ENCODE data around the gene RCAN1.

The RCAN1 gene

GRCh38 chr21:34552360-34553098 lies 62.4 kb downstream of the RCAN1 start (continued):
- TF ChIP-seq CTCF (tag by site-specific recombination; IDR thresholded peaks at IDR 0.05) (no peak), ZFHX2 (tag by site-specific recombination; conservative IDR thresholded peaks at IDR 0.05) (no peak)

- ChIA-PET CTCF (interaction anchor here (1.0 to 3.2 kb wide), 3 partner anchors 11 to 53 kb away, joined by 3 to 16 read pairs (median 5); no protein-coding TSS in a partner anchor), POLR2A (no interaction called here)
- Histone ChIP-seq H3K36me3 (ENCODE audit: control insufficient read depth in 2 of 2, insufficient read depth in 1 of 2, low read length in 2 of 2) (no peaks in the 10 kb centered on the region), H3K27ac (ENCODE audit: extremely low read depth, low read depth, low read length) (no peak overlapping the region), H3K4me1 (ENCODE audit: control insufficient read depth, insufficient read depth, low read length) (no peaks in the 10 kb centered on the region), H3K9me3 (ENCODE audit: control insufficient read depth, insufficient read depth, low read depth, low read length) (no peaks in the 10 kb centered on the region), H3K4me3 (ENCODE audit: low read depth, low read length) (no peak overlapping the region)
- no peak for TF ChIP-seq ZBTB44 (tag by site-specific recombination; IDR thresholded peaks at IDR 0.05)
- TF ChIP-seq ZNF548 (tag by site-specific recombination; IDR thresholded peaks at IDR 0.05): peak; percentile 91
Measured at GRCh38 chr21:34550182-34550799, 64.6 kb downstream of the RCAN1 start.

GRCh38 chr21:34548781-34549376 lies 66.0 kb downstream of the RCAN1 start:
- Histone ChIP-seq H3K27ac (ENCODE audit: extremely low read depth, low read depth, low read length) (no peak overlapping the region), H3K36me3 (ENCODE audit: control insufficient read depth in 2 of 2, insufficient read depth in 1 of 2, low read length in 2 of 2) (no peaks in the 10 kb centered on the region), H3K4me1 (ENCODE audit: control insufficient read depth, insufficient read depth, low read length) (no peaks in the 10 kb centered on the region), H3K9me3 (ENCODE audit: control insufficient read depth, insufficient read depth, low read depth, low read length) (no peaks in the 10 kb centered on the region), H3K4me3 (ENCODE audit: low read depth, low read length) (no peak overlapping the region)
- TF ChIP-seq ZNF660 (tag by site-specific recombination; IDR thresholded peaks at IDR 0.05): no peak
- no peak for TF ChIP-seq ZNF140 (tag by site-specific recombination; IDR thresholded peaks at IDR 0.05)
- no peak for TF ChIP-seq ZNF292 (tag by site-specific recombination; IDR thresholded peaks at IDR 0.05; ENCODE audit: borderline replicate concordance, low read depth)
- TF ChIP-seq ZNF366 (tag by site-specific recombination; conservative IDR thresholded peaks at IDR 0.05): no peak
- no peak for TF ChIP-seq ZNF558 (tag by site-specific recombination; IDR thresholded peaks at IDR 0.05)
- TF ChIP-seq ZFP3 (tag by site-specific recombination; IDR thresholded peaks at IDR 0.05; ENCODE audit: low read depth): no peak
- no peak for TF ChIP-seq ZFHX2 (tag by site-specific recombination; conservative IDR thresholded peaks at IDR 0.05)
- no peak for TF ChIP-seq ZNF510 (tag by site-specific recombination; IDR thresholded peaks at IDR 0.05; ENCODE audit: insufficient replicate concordance)
- no peak for TF ChIP-seq PRDM2 (tag by site-specific recombination; IDR thresholded peaks at IDR 0.05; ENCODE audit: borderline replicate concordance)
- TF ChIP-seq OSR2 (tag by site-specific recombination; IDR thresholded peaks at IDR 0.05): no peak
- no peak for TF ChIP-seq HOXA7 (CRISPR knock-in tag; IDR thresholded peaks at IDR 0.05; ENCODE audit: borderline replicate concordance)
- TF ChIP-seq ZNF398 (tag by site-specific recombination; IDR thresholded peaks at IDR 0.05): no peak
- TF ChIP-seq TCF7L2 (IDR thresholded peaks at IDR 0.05; ENCODE audit: borderline replicate concordance, low read depth, low read length): no peak
- ChIA-PET CTCF (interaction anchor here (0.6 to 0.7 kb wide), 2 partner anchors 55 to 185 kb away, joined by 5 read pairs; no protein-coding TSS in a partner anchor), POLR2A (interaction anchor here (0.6 kb wide), 1 partner anchor 887 kb away, joined by 4 read pairs; no protein-coding TSS in a partner anchor)
